ENCODE measurements around the gene OTUD7B. TPM values are rescaled to one million over a fixed set of nuclear protein-coding genes. Genes with fewer than 3 reads are reported as not detected.

The OTUD7B gene
- total and polyA plus RNA-seq, 2 of the 8 experiments (the other 6 are each of a cell fraction or from before 2014, with no cell fraction given), result 4.2 to 21.5 TPM

GRCh38 chr1:149942207-149942606 lies 68.3 kb downstream of the OTUD7B start:
- Histone ChIP-seq H3K9me3 (ENCODE audit: insufficient read depth in 2 of 2, low read depth in 1 of 2, low read length in 1 of 2) (no peaks in the 10 kb centered on the region), H3K4me2 (ENCODE audit: insufficient read depth in 1 of 2, low read depth in 2 of 2, low read length in 2 of 2) (no peak overlapping the region), H4K20me1 (replicated peaks in 1 of 2; ENCODE audit: control insufficient read depth in 1 of 2, insufficient read depth in 2 of 2, low read length in 2 of 2) (no peaks in the 10 kb centered on the region), H3K36me3 (ENCODE audit: control insufficient read depth in 2 of 4, insufficient read depth in 4 of 4, low read length in 3 of 4) (peaks cover 0 to 26% (median 14%) of the 10 kb centered on the region in 4 experiments; a peak in 6 of 8 replicates), H2AFZ (ENCODE audit: low read length) (no peak overlapping the region), H4K8ac (ENCODE audit: extremely low read depth, insufficient read depth, low read length) (no peak overlapping the region), H2BK20ac (ENCODE audit: low read length) (no peak overlapping the region), H3K27ac (ENCODE audit: low read depth, low read length) (no peak overlapping the region), H3K56ac (replicated peaks; ENCODE audit: insufficient read length, low read depth, low read length) (no peak overlapping the region), H2BK12ac (ENCODE audit: low read depth, low read length) (peak overlapping the region; percentile 55; the same call in 1 of the 2 replicates), H2BK15ac (ENCODE audit: low read length) (no peak overlapping the region), H3K4me1 (replicated peaks in 1 of 4; ENCODE audit: control insufficient read depth in 3 of 4, insufficient read depth in 4 of 4, low read length in 3 of 4) (peaks cover 4 to 18% (median 11%) of the 10 kb centered on the region in 4 experiments), H2BK5ac (ENCODE audit: low read depth, low read length) (0 out of 2 replicates have a peak overlapping the region, but pooled peaks have one; percentile 63), H3K18ac (ENCODE audit: extremely low read depth, low read length) (no peak overlapping the region), H3K9ac (replicated peaks in 1 of 4; ENCODE audit: extremely low read depth in 1 of 4, low read depth in 3 of 4, low read length in 3 of 4) (no peak overlapping the region), H4K91ac (replicated peaks; ENCODE audit: insufficient read length, low read length) (no peak overlapping the region), H2AK5ac (ENCODE audit: low read depth, low read length) (0 out of 2 replicates have a peak overlapping the region, but pooled peaks have one; percentile 32), H2BK120ac (replicated peaks; ENCODE audit: low read depth, low read length) (no peak overlapping the region), H3K27me3 (replicated peaks in 1 of 4; ENCODE audit: control insufficient read depth in 3 of 4, extremely low read depth in 1 of 4, insufficient read depth in 3 of 4, low read length in 3 of 4) (no peaks in the 10 kb centered on the region), H3K23me2 (ENCODE audit: low read depth, low read length) (peaks cover 1% of the 10 kb centered on the region; the same call in 1 of the 2 replicates), H3K79me1 (ENCODE audit: low read depth, low read length) (no peaks in the 10 kb centered on the region; the same call in 1 of the 2 replicates), H3K4me3 (ENCODE audit: extremely low read depth in 1 of 4, insufficient read depth in 2 of 4, low read depth in 3 of 4, low read length in 4 of 4) (no peak overlapping the region), H3K4ac (replicated peaks; ENCODE audit: insufficient read length, low read depth, low read length) (peak overlapping the region; percentile 32), H3K23ac (ENCODE audit: insufficient read length) (no peak overlapping the region), H3K79me2 (ENCODE audit: control insufficient read depth in 1 of 2, insufficient read depth in 2 of 2, low read length in 2 of 2) (no peaks in the 10 kb centered on the region), H4K5ac (ENCODE audit: insufficient read length, low read depth, low read length) (no peak overlapping the region), H3K14ac (ENCODE audit: insufficient read length) (no peak overlapping the region)
- FAIRE-seq, result no peak
- WGBS, 2 experiments (ENCODE audit: extremely low coverage in 1 of 2, insufficient coverage in 1 of 2, insufficient read length in 1 of 2, insufficient replicate concordance in 2 of 2, low coverage in 1 of 2, low lambda C conversion rate in 2 of 2, missing lambda C conversion rate in 1 of 2), result 55% methylated on average over 5 of the region's 5 CpGs; no CpG with 5 or more reads in 1 of the 2 experiments
- POLR2A ChIA-PET (ENCODE audit: partially characterized antibody), result interaction anchor here (0.7 to 1.6 kb wide), 10 partner anchors 9 to 126 kb away, joined by 3 to 5 read pairs (median 3); partner anchors contain the start of genes SV2A and VPS45
- TF ChIP-seq CTCF (IDR thresholded peaks at IDR 0.05; ENCODE audit: control extremely low read depth in 1 of 3, insufficient read depth in 1 of 3, low read depth in 1 of 3, low read length in 3 of 3), result peak; percentile 42 to 56 (median 43)
- no peak for TF ChIP-seq HDAC6 (IDR thresholded peaks at IDR 0.05; ENCODE audit: low read depth, low read length)
- peak in 1 of 2 experiments; percentile 29; a peak in 1 of 4 replicates for TF ChIP-seq HDAC2 (IDR thresholded peaks at IDR 0.05; ENCODE audit: borderline replicate concordance in 1 of 2, low read depth in 2 of 2, low read length in 2 of 2)
- peak; percentile 32 to 53; a peak in 3 of 4 replicates for TF ChIP-seq RAD21 (IDR thresholded peaks at IDR 0.05 in 1 of 2, conservative IDR thresholded peaks at IDR 0.05 in 1 of 2; ENCODE audit: low read depth in 2 of 2, low read length in 2 of 2)
- CTCF ChIA-PET (ENCODE audit: partially characterized antibody), result interaction anchor here (0.6 to 3.1 kb wide), 11 partner anchors 8 to 245 kb away, joined by 3 to 14 read pairs (median 4); a partner anchor contains a TSS
- DNase-seq (ENCODE audit: low read depth in 1 of 2, low spot score in 2 of 2), result no peak

All from H1 (cell line).